ENCODE data around the gene MCF2L2. TPM values are rescaled to one million over a fixed set of nuclear protein-coding genes. Genes with fewer than 3 reads are reported as not detected.
A peak's percentile ranks its signal among the peaks of the same experiment; 100 is the strongest.

MCF2L2 gene
- total RNA-seq, 3 donors from 2014 or later (not counting 1 experiment from before 2014, with no cell fraction given): 2.2 to 4.9 (median 2.7) TPM

DNA sequence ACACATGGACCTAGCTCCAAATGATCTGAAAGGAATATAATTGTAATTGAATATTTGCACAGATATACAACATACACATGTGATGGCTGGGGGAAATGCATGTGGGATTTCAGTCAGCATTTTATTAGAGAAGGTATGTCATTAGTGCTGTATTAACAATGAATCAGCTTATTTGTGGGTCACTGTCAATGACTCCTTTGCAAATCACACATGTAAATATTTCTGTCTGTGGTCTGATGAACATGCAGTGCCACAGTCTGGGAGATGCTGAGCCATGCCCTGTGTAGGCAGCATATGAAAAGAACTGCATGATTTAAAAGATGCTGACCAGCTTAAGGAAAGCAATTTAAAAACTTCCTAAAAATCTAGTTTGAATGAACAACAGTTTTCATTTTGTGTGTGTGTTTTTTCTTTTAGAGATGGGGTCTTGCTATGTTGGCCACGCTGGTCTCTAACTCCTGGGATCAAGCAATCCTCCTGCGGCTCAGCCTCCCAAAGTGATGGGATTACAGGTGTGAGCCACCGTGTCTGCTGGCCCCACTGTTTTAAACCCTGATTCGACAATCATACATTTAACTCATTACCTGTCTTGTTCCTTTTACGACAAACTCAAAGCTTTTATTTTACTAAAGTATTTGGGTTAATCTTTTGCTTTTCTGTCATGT lies 176.2 kb downstream of the MCF2L2 start:
- Mint-ChIP-seq H3K9me3 (no peaks in the 10 kb centered on the region), H3K4me3 (peak overlapping the region; percentile 83), H3K36me3 (no peaks in the 10 kb centered on the region), H3K27ac (no peak overlapping the region), H3K27me3 (ENCODE audit: low read depth in 2 of 2) (peaks cover 24 to 25% of the 10 kb centered on the region in 2 donors), H3K4me1 (peaks cover 5 to 6% of the 10 kb centered on the region in 2 donors)
- Histone ChIP-seq H3K9me3 (ENCODE audit: control insufficient read depth, insufficient read depth, low read length) (no peaks in the 10 kb centered on the region), H3K4me3 (ENCODE audit: low read length) (no peak overlapping the region), H3K4me1 (ENCODE audit: control insufficient read depth, insufficient read depth, low read length) (peaks cover 14% of the 10 kb centered on the region), H3K27ac (ENCODE audit: low read length) (no peak overlapping the region), H3K27me3 (ENCODE audit: control insufficient read depth, insufficient read depth, low read length) (peaks cover 20% of the 10 kb centered on the region), H3K36me3 (ENCODE audit: control insufficient read depth, insufficient read depth, low read length) (no peaks in the 10 kb centered on the region)
- intact Hi-C loops (cut with micrococcal nuclease): loop anchor here (5.0 kb wide), 1 partner anchor 55 kb away; no protein-coding TSS in a partner anchor
- DNase-seq (no peak), ATAC-seq (no peak)
- WGBS (ENCODE audit: insufficient coverage): 100% methylated on average over 3 of the region's 5 CpGs
- TF ChIP-seq, protein P1, sequence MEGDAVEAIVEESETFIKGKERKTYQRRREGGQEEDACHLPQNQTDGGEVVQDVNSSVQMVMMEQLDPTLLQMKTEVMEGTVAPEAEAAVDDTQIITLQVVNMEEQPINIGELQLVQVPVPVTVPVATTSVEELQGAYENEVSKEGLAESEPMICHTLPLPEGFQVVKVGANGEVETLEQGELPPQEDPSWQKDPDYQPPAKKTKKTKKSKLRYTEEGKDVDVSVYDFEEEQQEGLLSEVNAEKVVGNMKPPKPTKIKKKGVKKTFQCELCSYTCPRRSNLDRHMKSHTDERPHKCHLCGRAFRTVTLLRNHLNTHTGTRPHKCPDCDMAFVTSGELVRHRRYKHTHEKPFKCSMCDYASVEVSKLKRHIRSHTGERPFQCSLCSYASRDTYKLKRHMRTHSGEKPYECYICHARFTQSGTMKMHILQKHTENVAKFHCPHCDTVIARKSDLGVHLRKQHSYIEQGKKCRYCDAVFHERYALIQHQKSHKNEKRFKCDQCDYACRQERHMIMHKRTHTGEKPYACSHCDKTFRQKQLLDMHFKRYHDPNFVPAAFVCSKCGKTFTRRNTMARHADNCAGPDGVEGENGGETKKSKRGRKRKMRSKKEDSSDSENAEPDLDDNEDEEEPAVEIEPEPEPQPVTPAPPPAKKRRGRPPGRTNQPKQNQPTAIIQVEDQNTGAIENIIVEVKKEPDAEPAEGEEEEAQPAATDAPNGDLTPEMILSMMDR (IDR thresholded peaks at IDR 0.05): no peak

DNA sequence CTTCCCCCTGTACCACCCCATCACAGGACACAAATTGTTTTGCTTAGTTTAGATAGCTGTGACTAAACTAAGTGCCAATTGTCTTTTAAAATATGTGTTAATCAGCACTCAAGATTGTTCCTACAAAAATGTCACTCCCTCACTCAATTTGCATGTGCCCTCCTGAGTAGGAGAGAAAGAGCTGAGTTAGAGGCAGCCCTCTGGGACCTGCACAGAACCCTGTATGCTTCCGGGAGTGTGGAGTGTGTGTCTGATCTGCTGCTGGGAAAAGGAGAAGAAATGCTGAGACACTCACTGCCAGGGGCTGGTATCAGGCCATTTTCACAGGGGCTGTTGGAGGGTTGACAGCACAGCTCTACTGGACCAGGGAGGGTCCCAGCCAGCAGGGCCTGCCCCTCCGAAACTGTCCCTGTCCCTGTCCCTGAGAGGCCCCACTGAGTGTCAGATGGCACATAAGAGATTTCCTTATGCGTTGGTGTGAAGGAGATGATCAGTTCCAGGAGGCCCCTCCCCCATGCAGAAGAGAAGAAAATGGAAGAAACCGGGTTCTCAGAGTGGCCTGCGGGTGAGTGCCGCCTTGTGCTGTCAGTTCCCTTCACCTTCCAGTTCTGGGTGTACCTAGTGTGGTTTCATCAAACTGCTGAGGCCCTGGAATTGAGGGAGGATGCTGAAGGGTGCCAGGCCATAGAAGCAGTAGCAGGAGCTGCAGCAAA lies 179.3 kb downstream of the MCF2L2 start:
- no peak overlapping the region for H3K27ac Mint-ChIP-seq
- H3K4me3 ChIP-seq (ENCODE audit: low read length): no peak overlapping the region
- peaks cover 8% of the 10 kb centered on the region for H3K4me1 ChIP-seq (ENCODE audit: control insufficient read depth, insufficient read depth, low read length)
- H3K36me3 Mint-ChIP-seq: no peaks in the 10 kb centered on the region
- WGBS (ENCODE audit: insufficient coverage): 86% methylated on average over 6 of the region's 6 CpGs
- no peaks in the 10 kb centered on the region for H3K9me3 ChIP-seq (ENCODE audit: control insufficient read depth, insufficient read depth, low read length)
- DNase-seq (no peak), ATAC-seq (no peak)
- H3K9me3 Mint-ChIP-seq: no peaks in the 10 kb centered on the region
- H3K36me3 ChIP-seq (ENCODE audit: control insufficient read depth, insufficient read depth, low read length): no peaks in the 10 kb centered on the region
- H3K27me3 ChIP-seq (ENCODE audit: control insufficient read depth, insufficient read depth, low read length): peaks cover 12% of the 10 kb centered on the region
- H3K4me1 Mint-ChIP-seq: peaks cover 5 to 6% of the 10 kb centered on the region in 2 donors
- intact Hi-C loops (cut with micrococcal nuclease): no loop called here
- TF ChIP-seq, protein P1 (IDR thresholded peaks at IDR 0.05): no peak
- H3K27me3 Mint-ChIP-seq (ENCODE audit: low read depth in 2 of 2): peaks cover 0 to 12% of the 10 kb centered on the region in 2 donors
- no peak overlapping the region for H3K27ac ChIP-seq (ENCODE audit: low read length)
- no peak overlapping the region for H3K4me3 Mint-ChIP-seq

DNA sequence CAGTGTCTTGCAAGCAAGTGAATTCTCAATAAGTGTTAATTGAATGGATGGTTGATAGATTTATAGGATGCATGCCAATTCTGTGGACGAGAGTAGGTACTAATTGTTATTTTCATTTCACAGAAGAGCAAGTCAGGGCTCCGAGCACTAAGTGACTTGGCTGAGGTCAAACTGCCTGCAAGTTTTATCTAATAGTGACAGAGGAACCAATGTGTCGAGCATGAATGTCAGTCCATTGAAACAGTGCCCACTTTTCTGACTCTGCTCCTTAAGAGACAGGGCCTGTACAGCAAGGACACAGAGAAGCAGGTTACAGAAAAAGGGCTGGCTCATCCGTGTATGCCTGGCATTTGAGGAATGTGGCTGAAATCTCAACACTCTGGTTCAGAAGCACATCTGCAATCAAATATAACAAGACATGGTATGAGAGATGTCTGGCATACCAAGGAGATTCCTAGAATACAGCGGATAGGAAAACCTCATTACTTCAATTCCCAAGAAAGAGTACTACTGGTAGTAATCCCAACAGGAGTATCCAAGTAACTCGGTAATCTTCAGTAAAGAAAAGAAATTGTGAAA lies 181.3 kb downstream of the MCF2L2 start:
- Histone ChIP-seq H3K4me3 (ENCODE audit: low read length) (no peak overlapping the region), H3K36me3 (ENCODE audit: control insufficient read depth, insufficient read depth, low read length) (no peaks in the 10 kb centered on the region), H3K9me3 (ENCODE audit: control insufficient read depth, insufficient read depth, low read length) (peaks cover 7% of the 10 kb centered on the region), H3K4me1 (ENCODE audit: control insufficient read depth, insufficient read depth, low read length) (no peaks in the 10 kb centered on the region), H3K27me3 (ENCODE audit: control insufficient read depth, insufficient read depth, low read length) (no peaks in the 10 kb centered on the region), H3K27ac (ENCODE audit: low read length) (no peak overlapping the region)
- Mint-ChIP-seq H3K36me3 (no peaks in the 10 kb centered on the region), H3K27ac (no peak overlapping the region), H3K27me3 (ENCODE audit: low read depth in 2 of 2) (peaks cover 0 to 3% of the 10 kb centered on the region in 2 donors), H3K4me1 (no peaks in the 10 kb centered on the region), H3K4me3 (no peak overlapping the region), H3K9me3 (no peaks in the 10 kb centered on the region)
- TF ChIP-seq, protein P1 (IDR thresholded peaks at IDR 0.05): no peak
- DNase-seq: no peak
- 89% methylated on average over 6 of the region's 6 CpGs for WGBS (ENCODE audit: insufficient coverage)
- intact Hi-C loops (cut with micrococcal nuclease): no loop called here
- no peak for ATAC-seq

Data from natural killer cell (primary cell).